Ascending aorta (tissue), 2 donors: ENCODE data around the gene CLEC16A. TPM values are rescaled to one million over a fixed set of nuclear protein-coding genes. Genes with fewer than 3 reads are reported as not detected.
A peak's percentile ranks its signal among the peaks of the same experiment; 100 is the strongest.

ENCODE experiments used
- DNase-seq, 2 donors: peaks; one replicate each; pipeline ENCODE4 v3.0.0-alpha.2; 2019; ENCODE audit warnings: low spot score in 2 of 2
- H3K27ac ChIP-seq, 2 donors: fragments of 200-600 bp; sonication (generic); one replicate each; pipeline ENCODE4 v1.5.1; 2016 to 2017; ENCODE audit warnings: mild to moderate bottlenecking in 1 of 2
- H3K27me3 ChIP-seq: fragments of 200-600 bp; sonication (generic); one replicate; pipeline ENCODE4 v1.5.1; 2017
- H3K36me3 ChIP-seq, 2 donors: fragments of 200-600 bp; sonication (generic); one replicate each; pipeline ENCODE4 v1.5.1; 2016
- H3K4me1 ChIP-seq, 2 donors: fragments of 200-600 bp; sonication (generic); one replicate each; pipeline ENCODE4 v1.5.1; 2016 to 2017; ENCODE audit warnings: mild to moderate bottlenecking in 1 of 2
- H3K4me3 ChIP-seq, 2 donors: fragments of 200-600 bp; sonication (generic); one replicate each; pipeline ENCODE4 v1.5.1; 2016 to 2017; ENCODE audit warnings: mild to moderate bottlenecking in 1 of 2
- H3K9me3 ChIP-seq, 2 donors: fragments of 200-600 bp; sonication (generic); one replicate each; pipeline ENCODE4 v1.5.1; 2016
- intact Hi-C: fragments of 100-400 bp; cut with DNase I; formaldehyde crosslinking; loops from one replicate; pipeline ENCODE4 v1.15.1; 2023
- total RNA-seq: library from RNA; depleted of rRNA; stranded (reverse); fragments of >200 nt; gene quantifications from one replicate; pipeline ENCODE4 v1.1.0, GENCODE V29; 2016
- TF ChIP-seq, protein P1 (sequence below), 3 experiments: fragments of 200-600 bp in 2 of 3; fragments of 450-650 bp in 1 of 3; sonication (generic) in 2 of 3; IDR thresholded peaks; one replicate each; pipeline ENCODE4 v1.5.1; 2016 to 2019; ENCODE audit warnings: antibody characterized with exemption in 3 of 3, mild to moderate bottlenecking in 1 of 3, moderate library complexity in 1 of 3

The CLEC16A gene
- total RNA-seq, 1 donor from 2014 or later = 16.2 TPM

DNA sequence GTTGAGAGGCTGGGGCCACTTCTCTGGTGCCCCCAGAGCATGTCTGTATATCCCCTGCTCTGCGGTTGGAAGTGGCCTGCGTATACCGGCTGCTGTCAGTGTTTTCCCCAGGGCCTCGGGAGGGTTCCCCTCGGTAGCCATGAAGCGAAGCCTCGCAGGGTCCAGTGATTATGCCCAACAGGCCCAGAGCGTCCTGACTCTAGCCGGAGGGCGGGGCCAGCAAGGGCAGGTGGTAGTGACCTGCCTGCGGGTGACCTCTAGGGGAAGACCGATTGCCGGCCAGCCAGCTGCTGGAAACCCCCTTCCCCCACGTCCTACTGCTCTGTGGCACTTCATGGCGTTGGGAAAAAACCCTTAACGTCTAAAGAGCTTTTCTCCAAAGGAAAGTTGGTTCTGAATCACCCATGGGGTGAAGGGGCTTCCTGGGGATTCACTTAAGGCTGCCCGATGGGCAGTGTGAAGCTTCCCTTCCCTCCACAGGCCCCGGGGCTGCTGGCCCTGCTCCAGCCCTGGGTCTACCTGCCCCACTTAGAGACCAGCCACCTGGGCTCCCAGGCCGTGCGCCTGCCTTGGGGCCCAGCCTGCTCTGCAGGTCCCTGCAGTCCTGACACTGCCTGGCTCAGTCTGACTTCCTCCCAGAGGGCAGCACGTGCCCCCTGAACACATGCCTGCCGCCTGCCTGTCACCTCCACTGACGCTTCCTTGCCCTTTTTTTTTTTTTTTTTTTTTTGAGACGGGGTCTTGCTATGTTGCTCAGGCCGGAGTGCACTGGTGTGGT lies 238.9 kb downstream of the CLEC16A start:
- no peaks in the 10 kb centered on the region for H3K36me3 ChIP-seq
- intact Hi-C loops = no loop called here
- no peaks in the 10 kb centered on the region for H3K27me3 ChIP-seq
- no peak overlapping the region for H3K27ac ChIP-seq
- H3K4me1 ChIP-seq = peaks cover 0 to 11% of the 10 kb centered on the region in 2 donors
- H3K4me3 ChIP-seq = no peak overlapping the region
- TF ChIP-seq, protein P1, sequence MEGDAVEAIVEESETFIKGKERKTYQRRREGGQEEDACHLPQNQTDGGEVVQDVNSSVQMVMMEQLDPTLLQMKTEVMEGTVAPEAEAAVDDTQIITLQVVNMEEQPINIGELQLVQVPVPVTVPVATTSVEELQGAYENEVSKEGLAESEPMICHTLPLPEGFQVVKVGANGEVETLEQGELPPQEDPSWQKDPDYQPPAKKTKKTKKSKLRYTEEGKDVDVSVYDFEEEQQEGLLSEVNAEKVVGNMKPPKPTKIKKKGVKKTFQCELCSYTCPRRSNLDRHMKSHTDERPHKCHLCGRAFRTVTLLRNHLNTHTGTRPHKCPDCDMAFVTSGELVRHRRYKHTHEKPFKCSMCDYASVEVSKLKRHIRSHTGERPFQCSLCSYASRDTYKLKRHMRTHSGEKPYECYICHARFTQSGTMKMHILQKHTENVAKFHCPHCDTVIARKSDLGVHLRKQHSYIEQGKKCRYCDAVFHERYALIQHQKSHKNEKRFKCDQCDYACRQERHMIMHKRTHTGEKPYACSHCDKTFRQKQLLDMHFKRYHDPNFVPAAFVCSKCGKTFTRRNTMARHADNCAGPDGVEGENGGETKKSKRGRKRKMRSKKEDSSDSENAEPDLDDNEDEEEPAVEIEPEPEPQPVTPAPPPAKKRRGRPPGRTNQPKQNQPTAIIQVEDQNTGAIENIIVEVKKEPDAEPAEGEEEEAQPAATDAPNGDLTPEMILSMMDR (IDR thresholded peaks at IDR 0.05) = no peak
- no peaks in the 10 kb centered on the region for H3K9me3 ChIP-seq
- DNase-seq = no peak

DNA sequence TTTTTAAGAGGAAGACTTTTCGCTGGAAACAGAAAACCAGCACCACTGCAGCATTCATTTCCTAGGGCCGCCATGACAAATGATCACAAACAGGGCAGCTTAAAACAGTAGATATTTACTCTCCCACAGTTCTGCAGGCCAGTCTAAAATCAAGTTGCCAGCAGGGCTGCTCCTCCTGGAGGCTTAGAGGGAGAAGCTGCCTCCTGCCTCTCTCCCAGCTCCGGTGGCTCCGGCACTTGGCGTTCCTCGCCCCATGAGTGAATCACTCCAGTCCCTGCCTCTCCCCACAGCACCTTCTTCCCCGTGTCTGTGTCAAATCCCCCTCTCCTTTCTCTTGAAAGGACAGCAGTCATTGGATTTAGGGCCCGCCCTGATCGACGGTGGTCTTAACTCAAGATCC lies 239.6 kb downstream of the CLEC16A start:
- H3K9me3 ChIP-seq = no peaks in the 10 kb centered on the region
- no peaks in the 10 kb centered on the region for H3K27me3 ChIP-seq
- no peak for DNase-seq
- H3K27ac ChIP-seq = no peak overlapping the region
- intact Hi-C loops = no loop called here
- H3K4me1 ChIP-seq = peaks cover 0 to 10% of the 10 kb centered on the region in 2 donors
- no peak overlapping the region for H3K4me3 ChIP-seq
- no peaks in the 10 kb centered on the region for H3K36me3 ChIP-seq
- TF ChIP-seq, protein P1 (IDR thresholded peaks at IDR 0.05) = no peak

DNA sequence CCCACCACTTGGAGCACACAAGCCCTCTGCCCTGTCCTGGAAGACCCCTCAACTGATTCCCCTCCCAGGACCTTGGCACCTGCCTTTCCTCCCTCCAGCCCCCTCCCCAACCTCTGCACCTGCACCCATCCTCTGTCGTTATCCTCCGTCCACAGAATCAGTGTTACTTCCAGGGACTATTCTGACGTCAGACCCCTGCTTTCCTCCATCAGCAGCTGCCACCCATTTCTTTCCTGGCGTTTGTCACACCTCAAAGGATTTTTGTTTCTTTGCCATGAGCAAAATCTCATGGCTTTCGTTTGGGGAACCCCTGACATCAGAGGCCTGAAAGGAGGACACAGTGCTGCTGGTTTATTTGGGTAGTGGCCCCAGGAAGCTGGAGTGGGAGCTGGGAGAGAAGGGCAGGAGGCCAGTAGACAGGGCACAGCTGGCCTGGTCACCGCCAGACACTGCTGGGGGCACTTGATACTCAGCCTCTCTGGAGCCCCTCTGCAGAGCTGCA lies 243.2 kb downstream of the CLEC16A start:
- DNase-seq = no peak

DNA sequence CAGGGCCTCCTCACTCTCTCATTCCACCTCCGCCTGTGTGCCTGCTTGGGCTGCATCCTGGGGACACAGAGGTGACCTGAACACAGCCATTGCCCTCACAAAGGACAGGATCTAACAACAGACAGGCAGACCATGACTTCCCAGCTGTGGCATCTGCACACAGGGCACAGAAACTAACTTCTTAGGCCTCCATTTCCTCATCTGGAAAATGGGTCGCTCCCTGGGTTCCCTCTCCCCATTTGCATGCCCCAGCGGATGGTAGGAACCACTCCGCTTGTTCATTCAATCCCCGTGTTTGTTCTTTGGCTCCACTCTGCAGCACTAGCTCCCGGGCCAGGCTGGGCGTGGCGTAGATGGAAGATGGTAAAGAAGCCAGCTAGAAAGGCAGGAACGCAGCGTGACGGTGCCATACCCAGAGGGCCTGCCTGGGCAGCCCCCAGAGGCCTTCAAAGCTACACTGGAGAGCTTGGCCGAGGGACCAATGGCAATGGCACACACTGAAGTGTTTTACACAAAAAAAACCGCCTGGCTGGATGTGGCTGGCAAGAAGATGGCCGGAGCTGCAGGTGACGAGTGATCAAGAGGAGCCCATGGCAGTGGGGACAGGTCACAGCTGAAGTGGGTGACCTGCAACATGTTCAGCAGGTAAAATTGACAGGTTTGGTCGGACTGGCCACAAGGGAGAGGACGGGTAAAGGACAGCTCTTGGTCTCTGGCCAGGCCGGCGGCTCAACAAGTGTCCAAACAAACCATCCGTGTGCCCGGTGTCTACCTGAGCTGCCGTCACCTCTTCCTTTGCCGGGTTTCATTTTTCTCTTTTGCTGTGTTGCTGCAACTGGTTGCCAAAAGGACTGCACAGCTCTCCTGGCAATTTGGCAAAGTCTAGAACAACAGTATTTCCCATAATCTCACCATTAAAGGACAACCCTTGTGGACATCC lies 244.7 kb downstream of the CLEC16A start:
- no peaks in the 10 kb centered on the region for H3K9me3 ChIP-seq
- no peaks in the 10 kb centered on the region for H3K27me3 ChIP-seq
- intact Hi-C loops = no loop called here
- no peaks in the 10 kb centered on the region for H3K36me3 ChIP-seq
- no peak for DNase-seq
- TF ChIP-seq, protein P1 (IDR thresholded peaks at IDR 0.05) = no peak
- H3K4me1 ChIP-seq = peaks cover 11 to 14% of the 10 kb centered on the region in 2 donors
- H3K27ac ChIP-seq = no peak overlapping the region
- no peak overlapping the region for H3K4me3 ChIP-seq

More for the DNA sequence above, 243.2 kb downstream of the CLEC16A start:
- Histone ChIP-seq H3K4me1 (peaks cover 11 to 14% of the 10 kb centered on the region in 2 donors), H3K9me3 (no peaks in the 10 kb centered on the region), H3K27me3 (no peaks in the 10 kb centered on the region), H3K27ac (no peak overlapping the region), H3K4me3 (no peak overlapping the region), H3K36me3 (no peaks in the 10 kb centered on the region)
- TF ChIP-seq, protein P1 (IDR thresholded peaks at IDR 0.05) = no peak
- intact Hi-C loops = no loop called here

DNA sequence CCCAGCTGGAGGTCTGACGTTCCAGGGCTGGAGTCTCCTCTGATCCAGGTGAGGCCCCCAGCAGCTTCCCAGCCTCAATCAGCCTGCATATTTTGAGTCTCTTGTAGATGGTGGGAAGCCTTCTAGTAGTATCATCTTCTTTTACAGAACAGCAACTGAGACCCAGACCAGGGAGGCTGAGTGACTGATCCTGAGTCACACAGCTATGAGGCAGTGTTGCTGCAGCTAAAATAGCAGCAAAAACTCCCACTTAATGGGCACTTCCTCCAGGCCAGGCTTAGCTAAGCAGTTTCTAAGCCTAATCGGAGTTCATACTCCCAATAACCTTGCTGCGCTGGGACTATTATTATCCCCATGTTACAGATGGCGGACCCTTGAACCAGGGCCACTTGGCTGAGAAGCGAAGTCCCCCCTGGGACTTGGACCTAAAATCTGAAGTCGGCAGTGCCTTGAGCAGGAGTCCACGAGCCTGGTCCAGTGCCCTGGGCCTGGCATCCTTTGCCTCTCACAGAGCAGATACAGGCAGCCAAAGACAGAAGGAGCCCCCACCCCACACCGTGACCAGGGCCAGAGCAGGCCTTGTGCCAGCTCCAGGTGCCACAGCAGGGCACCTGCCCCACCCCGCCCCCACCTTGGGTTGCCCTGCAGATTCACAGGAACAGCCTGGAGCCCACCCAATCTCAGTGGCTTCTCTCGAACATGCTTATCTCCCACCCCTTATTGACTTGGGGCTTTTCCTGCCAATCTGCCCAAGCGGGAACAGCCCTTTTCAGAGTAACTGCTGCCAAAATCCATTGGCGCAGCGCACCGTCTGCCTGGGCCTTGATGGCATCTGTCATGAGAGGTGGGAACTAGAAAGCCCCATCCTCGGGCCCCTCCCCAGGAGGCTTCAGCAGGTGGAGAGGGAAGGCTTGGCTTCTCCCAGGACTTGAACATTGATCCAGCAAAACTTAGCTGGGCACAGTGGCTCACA lies 246.5 kb downstream of the CLEC16A start:
- TF ChIP-seq, protein P1 (IDR thresholded peaks at IDR 0.05) = no peak
- DNase-seq = no peak
- Histone ChIP-seq H3K27ac (peak overlapping the region in 1 of 2 donors; percentile 31), H3K4me1 (peaks cover 11 to 14% of the 10 kb centered on the region in 2 donors), H3K27me3 (no peaks in the 10 kb centered on the region), H3K9me3 (no peaks in the 10 kb centered on the region), H3K4me3 (no peak overlapping the region), H3K36me3 (no peaks in the 10 kb centered on the region)
- intact Hi-C loops = no loop called here
